Smooth muscle cell of trachea (primary cell): ENCODE results near the gene MAN1A1. TPM values are rescaled to one million over a fixed set of nuclear protein-coding genes. Genes with fewer than 3 reads are reported as not detected.

Source experiments
- total RNA-seq: library from RNA; depleted of rRNA; stranded (reverse); fragments of >200 nt; gene quantifications from 2 replicates; pipeline ENCODE4 v1.2.1, GENCODE V29; 2014

MAN1A1 gene
- total RNA-seq = 123 and 184 TPM in 2 replicates

GRCh38 chr6:119349361-119350201 lies at the start of gene MAN1A1:
TSS of gene MAN1A1 (minus strand) at chr6:119349761. CDS start at chr6:119349065, 696 bp downstream.

